A549 (cell line): ENCODE data around the gene MEMO1. TPM values are rescaled to one million over a fixed set of nuclear protein-coding genes. Genes with fewer than 3 reads are reported as not detected.

Experiments
- ATAC-seq, 2 experiments: fragments of 200-7000 bp in 1 of 2; fragments of >200 bp in 1 of 2; cut with Nextera tagmentation in 1 of 2; cut with Tn5 transposase in 1 of 2; 3 replicates each; pipeline versions ENCODE4 v1.8.0 to v1.9.1; 2018 to 2020; ENCODE audit warnings: mild to moderate bottlenecking in 1 of 2, moderate library complexity in 1 of 2
- CTCF ChIA-PET: fragments of 300-600 bp; sonication (Branson Sonifier 250); formaldehyde crosslinking; extraction: SDS; loops from one replicate; lab custom pipeline; 2021; ENCODE audit warnings: antibody characterized with exemption, inconsistent platforms; lab: Yijun Ruan, JAX
- POLR2A ChIA-PET: fragments of 350-600 bp; formaldehyde crosslinking; extraction: SDS; loops from one replicate; lab custom pipeline; 2021; ENCODE audit warnings: antibody characterized with exemption, inconsistent platforms; lab: Yijun Ruan, JAX
- DNase-seq, 2 experiments: peaks; one replicate each; pipeline versions ENCODE4 v3.0.0 to v3.0.0-alpha.2; 2011 to 2016; ENCODE audit warnings: low read depth in 1 of 2, low spot score in 1 of 2
- FAIRE-seq: peaks from 2 replicates; lab custom pipeline; 2011; peaks lifted over from hg19 to GRCh38; lab: Jason Lieb, UNC
- H3K27ac ChIP-seq, 2 experiments: fragments of >200 bp; sonication (Bioruptor Twin); formaldehyde crosslinking; 3 replicates each; pipeline ENCODE4 v1.5.1; 2016 to 2017
- H3K4me1 ChIP-seq: fragments of >200 bp; sonication (Bioruptor Twin); formaldehyde crosslinking; 3 replicates; pipeline ENCODE4 v1.6.1; 2016
- H3K4me2 ChIP-seq: fragments of >200 bp; sonication (Bioruptor Twin); formaldehyde crosslinking; 3 replicates; pipeline ENCODE4 v1.6.1; 2016
- H3K4me3 ChIP-seq: fragments of >200 bp; sonication (Bioruptor Twin); formaldehyde crosslinking; 3 replicates; pipeline ENCODE4 v1.5.1; 2016
- H3K9me3 ChIP-seq: fragments of >200 bp; sonication (Bioruptor Twin); formaldehyde crosslinking; 3 replicates; pipeline ENCODE4 v1.6.1; 2016
- CBX8 ChIP-seq: fragments of 200-600 bp; sonication (generic); IDR thresholded peaks from 2 replicates; pipeline ENCODE4 v1.6.1; 2016
- CEBPB ChIP-seq, 2 experiments: fragments of >200 bp in 1 of 2; sonication (Bioruptor Twin) in 1 of 2; formaldehyde crosslinking in 1 of 2; IDR thresholded peaks; 2 replicates each; pipeline ENCODE4 v1.6.1; 2012 to 2016
- CHD4 ChIP-seq: fragments of 200-600 bp; sonication (generic); IDR thresholded peaks from 2 replicates; pipeline ENCODE4 v1.6.1; 2016; ENCODE audit warnings: antibody characterized with exemption, mild to moderate bottlenecking, borderline replicate concordance
- EHMT2 ChIP-seq: fragments of 200-600 bp; sonication (generic); IDR thresholded peaks from 2 replicates; pipeline ENCODE4 v1.6.1; 2016; ENCODE audit warnings: antibody characterized with exemption, low read depth, mild to moderate bottlenecking, moderate library complexity
- EP300 ChIP-seq, 2 experiments: fragments of >200 bp; sonication (Bioruptor Twin); formaldehyde crosslinking; IDR thresholded peaks; 2 replicates in 1 of 2; 3 replicates in 1 of 2; pipeline ENCODE4 v1.6.1; 2016 to 2017
- ESRRA ChIP-seq: fragments of 150-350 bp; IDR thresholded peaks from 2 replicates; pipeline ENCODE4 v1.6.1; 2014; ENCODE audit warnings: mild to moderate bottlenecking, low read length, borderline replicate concordance
- FOSB ChIP-seq: fragments of 250-450 bp; sonication (Bioruptor Pico); IDR thresholded peaks from 2 replicates; pipeline ENCODE4 v1.5.0; 2020; ENCODE audit warnings: mild to moderate bottlenecking, moderate library complexity
- HEYL ChIP-seq: fragments of 250-450 bp; sonication (Bioruptor Pico); IDR thresholded peaks from 2 replicates; pipeline ENCODE4 v1.8.0; 2021; ENCODE audit warnings: mild to moderate bottlenecking, moderate library complexity
- HOXB5 ChIP-seq: fragments of 250-450 bp; sonication (Bioruptor Pico); IDR thresholded peaks from 2 replicates; pipeline ENCODE4 v1.5.0; 2020; ENCODE audit warnings: mild to moderate bottlenecking, moderate library complexity
- JUN ChIP-seq, 2 experiments: fragments of >200 bp; sonication (Bioruptor Twin); formaldehyde crosslinking; IDR thresholded peaks; 2 replicates in 1 of 2; 3 replicates in 1 of 2; pipeline ENCODE4 v1.6.1; 2016 to 2017
- JUNB ChIP-seq: fragments of >200 bp; sonication (Bioruptor Twin); formaldehyde crosslinking; IDR thresholded peaks from 2 replicates; pipeline ENCODE4 v1.6.1; 2016
- KDM1A ChIP-seq: fragments of 200-600 bp; sonication (generic); IDR thresholded peaks from 2 replicates; pipeline ENCODE4 v1.6.1; 2016; ENCODE audit warnings: low read depth, mild to moderate bottlenecking
- KDM5A ChIP-seq: fragments of 200-600 bp; sonication (generic); IDR thresholded peaks from 2 replicates; pipeline ENCODE4 v1.6.1; 2016; ENCODE audit warnings: antibody characterized with exemption, mild to moderate bottlenecking
- MAFK ChIP-seq: fragments of 450-650 bp; IDR thresholded peaks from 2 replicates; pipeline ENCODE4 v1.6.1; 2014; ENCODE audit not compliant: partially characterized antibody
- MYC ChIP-seq: IDR thresholded peaks from 2 replicates; pipeline ENCODE4 v1.6.1; 2012; ENCODE audit warnings: mild to moderate bottlenecking, inconsistent platforms, low read length, improper control_type of control experiment, borderline replicate concordance
- NFE2L2 ChIP-seq: fragments of 150-350 bp; conservative IDR thresholded peaks from 2 replicates; pipeline ENCODE4 v1.6.1; 2014; ENCODE audit warnings: low read length
- NR3C1 ChIP-seq: fragments of >200 bp; sonication (Bioruptor Twin); formaldehyde crosslinking; IDR thresholded peaks from 3 replicates; pipeline ENCODE4 v1.6.1; 2017
- PHF8 ChIP-seq: fragments of 200-600 bp; sonication (generic); IDR thresholded peaks from 2 replicates; pipeline ENCODE4 v1.6.1; 2016; ENCODE audit warnings: low read depth, mild to moderate bottlenecking, antibody characterized with exemption, moderate library complexity, borderline replicate concordance
- POLR2A ChIP-seq: IDR thresholded peaks from 2 replicates; pipeline ENCODE4 v1.6.1; 2012; ENCODE audit warnings: mild to moderate bottlenecking, low read length
- RARB ChIP-seq: fragments of 250-450 bp; sonication (Bioruptor Pico); IDR thresholded peaks from 2 replicates; pipeline ENCODE4 v1.8.0; 2021; ENCODE audit warnings: mild to moderate bottlenecking, moderate library complexity
- RCOR1 ChIP-seq: fragments of 150-350 bp; IDR thresholded peaks from 2 replicates; pipeline ENCODE4 v1.6.1; 2014; ENCODE audit warnings: antibody characterized with exemption, low read length, low read depth
- ZC3H11A ChIP-seq: fragments of 450-650 bp; IDR thresholded peaks from 2 replicates; pipeline ENCODE4 v1.6.1; 2014; ENCODE audit warnings: antibody characterized with exemption, mild to moderate bottlenecking
- ZFP36 ChIP-seq: fragments of 450-650 bp; IDR thresholded peaks from 2 replicates; pipeline ENCODE4 v1.6.1; 2014; ENCODE audit warnings: borderline replicate concordance; ENCODE audit not compliant: partially characterized antibody
- WGBS: methylation state at CpG from one replicate; pipeline ENCODE4 v1.1.6; 2017; ENCODE audit errors: missing lambda C conversion rate; 5-methylcytosine and 5-hydroxymethylcytosine counted together
- polyA plus RNA-seq, 4 experiments: library from polyadenylated mRNA; depleted of rRNA in 3 of 4; stranded (reverse); fragments of >200 nt; fragmentation: RNase III in 1 of 4; extraction: RNeasy Plus Mini Kit Qiagen cat#74134 plus additional on column Dnase treatment in 1 of 4; gene quantifications; 2 replicates in 3 of 4; 3 replicates in 1 of 4; pipeline ENCODE4 v1.2.3, GENCODE V29; 2011 to 2017
- TF ChIP-seq, protein P1 (sequence below): fragments of 250-450 bp; sonication (Bioruptor Pico); IDR thresholded peaks from 2 replicates; pipeline ENCODE4 v1.5.0; 2020; ENCODE audit warnings: low read depth, mild to moderate bottlenecking, moderate library complexity
- TF ChIP-seq, protein P2 (sequence below): fragments of >200 bp; sonication (Bioruptor Twin); formaldehyde crosslinking; IDR thresholded peaks from 3 replicates; pipeline ENCODE4 v1.6.1; 2016
- TF ChIP-seq, protein P3 (sequence below): IDR thresholded peaks from 2 replicates; pipeline ENCODE4 v1.6.1; 2012; ENCODE audit warnings: low read depth, borderline replicate concordance
- TF ChIP-seq, protein P4 (sequence below): fragments of >200 bp; sonication (Bioruptor Twin); formaldehyde crosslinking; IDR thresholded peaks from 3 replicates; pipeline ENCODE4 v1.5.1; 2016

The MEMO1 gene
- polyA plus RNA-seq, 2 of the 4 experiments (the other 2 are of a cell fraction) = 80.2 to 87.0 TPM

DNA sequence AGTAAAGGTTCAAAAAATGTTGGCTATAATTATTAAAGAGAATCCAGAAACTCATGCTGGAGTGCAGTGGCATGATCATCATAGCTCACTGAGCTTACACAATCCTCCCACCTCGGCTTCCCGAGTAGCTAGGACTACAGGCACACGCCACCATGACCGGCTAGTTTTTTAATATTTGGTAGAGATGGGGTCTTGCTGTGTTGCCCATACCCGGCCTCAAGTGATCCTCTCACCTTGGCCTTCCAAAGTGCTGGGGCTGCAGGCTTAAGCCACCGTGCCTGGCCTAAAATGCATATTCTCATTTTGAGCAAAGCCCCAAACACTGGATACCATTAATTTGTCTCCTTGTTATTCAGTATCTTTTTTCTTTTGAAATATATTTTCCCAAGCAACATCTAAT is 32.4 kb downstream of the MEMO1 start (continued):
- TF ChIP-seq JUN (IDR thresholded peaks at IDR 0.05) = no peak
- TF ChIP-seq, protein P1, sequence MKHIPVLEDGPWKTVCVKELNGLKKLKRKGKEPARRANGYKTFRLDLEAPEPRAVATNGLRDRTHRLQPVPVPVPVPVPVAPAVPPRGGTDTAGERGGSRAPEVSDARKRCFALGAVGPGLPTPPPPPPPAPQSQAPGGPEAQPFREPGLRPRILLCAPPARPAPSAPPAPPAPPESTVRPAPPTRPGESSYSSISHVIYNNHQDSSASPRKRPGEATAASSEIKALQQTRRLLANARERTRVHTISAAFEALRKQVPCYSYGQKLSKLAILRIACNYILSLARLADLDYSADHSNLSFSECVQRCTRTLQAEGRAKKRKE = no peak
- no peak for TF ChIP-seq CBX8

DNA sequence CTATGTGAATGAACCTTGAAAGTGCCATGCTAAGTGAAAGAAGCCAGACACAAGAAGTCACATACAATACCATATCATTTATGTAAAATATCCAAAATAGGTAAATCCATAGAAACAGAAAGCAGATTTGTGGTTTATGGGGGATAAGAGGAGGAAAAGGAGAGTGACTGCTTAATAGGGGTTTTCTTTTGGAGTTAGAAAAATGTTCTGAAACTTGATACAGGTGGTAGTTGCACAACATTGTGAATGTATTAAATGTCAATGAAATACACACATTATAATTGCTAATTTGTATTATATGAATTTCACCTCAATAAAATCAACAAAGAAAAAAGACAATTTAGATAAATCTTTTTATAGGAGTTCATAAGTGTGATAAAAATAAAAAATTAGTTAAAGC is 37.1 kb downstream of the MEMO1 start:
- Histone ChIP-seq H3K4me3 (no peak overlapping the region), H3K27ac (no peak overlapping the region), H3K4me2 (no peak overlapping the region), H3K9me3 (no peaks in the 10 kb centered on the region), H3K4me1 (peaks cover 5% of the 10 kb centered on the region; the same call in 1 of the 3 replicates)
- CTCF ChIA-PET = no interaction called here
- DNase-seq (no peak), ATAC-seq (no peak), FAIRE-seq (no peak)
- POLR2A ChIA-PET = no interaction called here
- TF ChIP-seq EP300 (IDR thresholded peaks at IDR 0.05) (no peak), MAFK (no peak), CHD4 (no peak), JUNB (no peak), KDM1A (no peak), POLR2A (no peak), ESRRA (no peak), EHMT2 (no peak), PHF8 (no peak), KDM5A (no peak), ZFP36 (no peak), CEBPB (IDR thresholded peaks at IDR 0.05) (no peak), HEYL (CRISPR knock-in tag) (no peak), HOXB5 (CRISPR knock-in tag) (no peak), FOSB (CRISPR knock-in tag) (no peak), RARB (CRISPR knock-in tag) (no peak), RCOR1 (no peak)
- TF ChIP-seq, protein P2, sequence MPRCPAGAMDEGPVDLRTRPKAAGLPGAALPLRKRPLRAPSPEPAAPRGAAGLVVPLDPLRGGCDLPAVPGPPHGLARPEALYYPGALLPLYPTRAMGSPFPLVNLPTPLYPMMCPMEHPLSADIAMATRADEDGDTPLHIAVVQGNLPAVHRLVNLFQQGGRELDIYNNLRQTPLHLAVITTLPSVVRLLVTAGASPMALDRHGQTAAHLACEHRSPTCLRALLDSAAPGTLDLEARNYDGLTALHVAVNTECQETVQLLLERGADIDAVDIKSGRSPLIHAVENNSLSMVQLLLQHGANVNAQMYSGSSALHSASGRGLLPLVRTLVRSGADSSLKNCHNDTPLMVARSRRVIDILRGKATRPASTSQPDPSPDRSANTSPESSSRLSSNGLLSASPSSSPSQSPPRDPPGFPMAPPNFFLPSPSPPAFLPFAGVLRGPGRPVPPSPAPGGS = no peak
- TF ChIP-seq, protein P3, sequence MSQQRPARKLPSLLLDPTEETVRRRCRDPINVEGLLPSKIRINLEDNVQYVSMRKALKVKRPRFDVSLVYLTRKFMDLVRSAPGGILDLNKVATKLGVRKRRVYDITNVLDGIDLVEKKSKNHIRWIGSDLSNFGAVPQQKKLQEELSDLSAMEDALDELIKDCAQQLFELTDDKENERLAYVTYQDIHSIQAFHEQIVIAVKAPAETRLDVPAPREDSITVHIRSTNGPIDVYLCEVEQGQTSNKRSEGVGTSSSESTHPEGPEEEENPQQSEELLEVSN = no peak
- TF ChIP-seq, protein P4, sequence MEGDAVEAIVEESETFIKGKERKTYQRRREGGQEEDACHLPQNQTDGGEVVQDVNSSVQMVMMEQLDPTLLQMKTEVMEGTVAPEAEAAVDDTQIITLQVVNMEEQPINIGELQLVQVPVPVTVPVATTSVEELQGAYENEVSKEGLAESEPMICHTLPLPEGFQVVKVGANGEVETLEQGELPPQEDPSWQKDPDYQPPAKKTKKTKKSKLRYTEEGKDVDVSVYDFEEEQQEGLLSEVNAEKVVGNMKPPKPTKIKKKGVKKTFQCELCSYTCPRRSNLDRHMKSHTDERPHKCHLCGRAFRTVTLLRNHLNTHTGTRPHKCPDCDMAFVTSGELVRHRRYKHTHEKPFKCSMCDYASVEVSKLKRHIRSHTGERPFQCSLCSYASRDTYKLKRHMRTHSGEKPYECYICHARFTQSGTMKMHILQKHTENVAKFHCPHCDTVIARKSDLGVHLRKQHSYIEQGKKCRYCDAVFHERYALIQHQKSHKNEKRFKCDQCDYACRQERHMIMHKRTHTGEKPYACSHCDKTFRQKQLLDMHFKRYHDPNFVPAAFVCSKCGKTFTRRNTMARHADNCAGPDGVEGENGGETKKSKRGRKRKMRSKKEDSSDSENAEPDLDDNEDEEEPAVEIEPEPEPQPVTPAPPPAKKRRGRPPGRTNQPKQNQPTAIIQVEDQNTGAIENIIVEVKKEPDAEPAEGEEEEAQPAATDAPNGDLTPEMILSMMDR = no peak

DNA sequence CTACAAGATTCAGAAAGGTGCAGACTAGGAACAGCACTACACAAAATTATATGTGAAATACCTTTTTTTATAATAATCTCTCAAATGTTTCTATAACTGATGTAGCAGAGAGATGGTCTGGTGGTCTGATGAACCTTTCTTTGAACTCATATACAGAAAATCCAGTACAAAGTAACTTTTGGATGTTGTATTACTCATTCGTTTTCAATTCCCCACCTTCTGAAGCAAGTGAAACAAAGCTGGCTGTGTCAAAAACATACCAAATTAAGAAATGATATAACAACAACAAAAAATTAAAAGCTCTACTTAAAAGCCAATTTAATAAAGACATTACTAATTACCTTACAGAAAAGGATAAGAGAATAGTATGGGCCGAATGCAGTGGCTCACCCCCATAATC is 38.7 kb downstream of the MEMO1 start:
- DNase-seq (no peak), FAIRE-seq (no peak), ATAC-seq (no peak)
- Histone ChIP-seq H3K4me1 (peaks cover 16% of the 10 kb centered on the region), H3K9me3 (no peaks in the 10 kb centered on the region), H3K4me2 (no peak overlapping the region), H3K27ac (no peak overlapping the region), H3K4me3 (no peak overlapping the region)
- POLR2A ChIA-PET = no interaction called here
- CTCF ChIA-PET = interaction anchor here (0.6 kb wide), 1 partner anchor 876 kb away, joined by 3 read pairs; no protein-coding TSS in a partner anchor
- TF ChIP-seq NFE2L2 = no peak
- no peak for TF ChIP-seq RARB (CRISPR knock-in tag)
- no peak for TF ChIP-seq FOSB (CRISPR knock-in tag)
- TF ChIP-seq NR3C1 = no peak
- TF ChIP-seq MYC = no peak
- no peak for TF ChIP-seq KDM1A
- no peak for TF ChIP-seq ZC3H11A
- 89% methylated on average over 2 of the region's 2 CpGs for WGBS
